H9 (cell line): Measurements from ENCODE around the gene FERMT1. TPM values are rescaled to one million over a fixed set of nuclear protein-coding genes. Genes with fewer than 3 reads are reported as not detected.
A peak's percentile ranks its signal among the peaks of the same experiment; 100 is the strongest.

ENCODE experiments used
- DNase-seq: peaks from one replicate; pipeline ENCODE4 v3.0.0-alpha.2; 2017
- H2AFZ ChIP-seq: one replicate; pipeline ENCODE4 v1.6.1; 2013; ENCODE audit warnings: mild to moderate bottlenecking, low read length, control low read depth, moderate library complexity
- H2AK5ac ChIP-seq: 2 replicates; pipeline ENCODE4 v1.6.1; 2013; ENCODE audit warnings: low read length, control low read depth, mixed read lengths; ENCODE audit not compliant: insufficient read length
- H2BK120ac ChIP-seq: one replicate; pipeline ENCODE4 v1.6.1; 2013; ENCODE audit warnings: low read depth, mild to moderate bottlenecking, low read length, control low read depth, inconsistent platforms; ENCODE audit not compliant: poor library complexity, severe bottlenecking
- H2BK12ac ChIP-seq: 2 replicates; pipeline ENCODE4 v1.6.1; 2013; ENCODE audit warnings: low read length, control low read depth, mixed read lengths, low read depth; ENCODE audit not compliant: insufficient read length
- H2BK15ac ChIP-seq: 2 replicates; pipeline ENCODE4 v1.6.1; 2013; ENCODE audit warnings: low read depth, low read length, control low read depth
- H2BK20ac ChIP-seq: one replicate; pipeline ENCODE4 v1.6.1; 2013; ENCODE audit warnings: low read depth, mild to moderate bottlenecking, low read length, control low read depth, inconsistent platforms; ENCODE audit not compliant: poor library complexity, severe bottlenecking
- H2BK5ac ChIP-seq: 2 replicates; pipeline ENCODE4 v1.6.1; 2013; ENCODE audit warnings: low read length, control low read depth, mixed read lengths; ENCODE audit not compliant: insufficient read length
- H3K14ac ChIP-seq: 2 replicates; pipeline ENCODE4 v1.6.1; 2013; ENCODE audit warnings: low read length, control low read depth; ENCODE audit not compliant: insufficient read depth
- H3K18ac ChIP-seq: 2 replicates; pipeline ENCODE4 v1.6.1; 2013; ENCODE audit warnings: low read depth, mild to moderate bottlenecking, mixed read lengths, low read length, control low read depth; ENCODE audit not compliant: insufficient read length
- H3K23ac ChIP-seq: 2 replicates; pipeline ENCODE4 v1.6.1; 2013; ENCODE audit warnings: low read length, control low read depth, mixed read lengths, low read depth; ENCODE audit not compliant: insufficient read length
- H3K23me2 ChIP-seq: 2 replicates; pipeline ENCODE4 v1.6.1; 2013; ENCODE audit warnings: low read depth, mild to moderate bottlenecking, mixed read lengths, low read length, control low read depth; ENCODE audit not compliant: insufficient read length, poor library complexity, severe bottlenecking
- H3K27ac ChIP-seq: 2 replicates; pipeline ENCODE4 v1.5.1; 2013; ENCODE audit warnings: low read length, control low read depth, mixed read lengths, low read depth; ENCODE audit not compliant: insufficient read length
- H3K27me3 ChIP-seq: 2 replicates; pipeline ENCODE4 v1.6.1; 2013; ENCODE audit warnings: low read length, control low read depth, inconsistent platforms; ENCODE audit not compliant: insufficient read depth
- H3K4ac ChIP-seq: 2 replicates; pipeline ENCODE4 v1.6.1; 2013; ENCODE audit warnings: low read depth, mild to moderate bottlenecking, control low read depth, inconsistent platforms, low read length, moderate library complexity
- H3K4me1 ChIP-seq: 2 replicates; pipeline ENCODE4 v1.6.1; 2013; ENCODE audit warnings: low read length, control low read depth, inconsistent platforms; ENCODE audit not compliant: insufficient read depth
- H3K4me2 ChIP-seq: 2 replicates; pipeline ENCODE4 v1.6.1; 2013; ENCODE audit warnings: low read length, control low read depth, mixed read lengths; ENCODE audit not compliant: insufficient read length, insufficient read depth
- H3K56ac ChIP-seq: 2 replicates; pipeline ENCODE4 v1.6.1; 2013; ENCODE audit warnings: low read depth, mild to moderate bottlenecking, mixed read lengths, low read length, control low read depth; ENCODE audit not compliant: insufficient read length
- H3K79me1 ChIP-seq: 2 replicates; pipeline ENCODE4 v1.6.1; 2013; ENCODE audit warnings: low read depth, mild to moderate bottlenecking, moderate library complexity, low read length, control low read depth, inconsistent platforms; ENCODE audit not compliant: insufficient read depth, poor library complexity, severe bottlenecking
- H3K79me2 ChIP-seq: 2 replicates; pipeline ENCODE4 v1.6.1; 2013; ENCODE audit warnings: low read length, control low read depth, inconsistent platforms; ENCODE audit not compliant: insufficient read depth
- H3K9ac ChIP-seq: 2 replicates; pipeline ENCODE4 v1.6.1; 2013; ENCODE audit warnings: low read length, control low read depth, mixed read lengths; ENCODE audit not compliant: insufficient read length; ENCODE audit errors: extremely low read depth
- H3K9me3 ChIP-seq: one replicate; pipeline ENCODE4 v1.6.1; 2013; ENCODE audit warnings: low read depth, low read length, inconsistent platforms; ENCODE audit not compliant: control insufficient read depth
- H3T11ph ChIP-seq: one replicate; pipeline ENCODE4 v1.6.1; 2013; ENCODE audit warnings: mild to moderate bottlenecking, low read length, control low read depth, inconsistent platforms
- H4K20me1 ChIP-seq: one replicate; pipeline ENCODE4 v1.6.1; 2013; ENCODE audit not compliant: control insufficient read depth, insufficient read length, insufficient read depth
- H4K5ac ChIP-seq: 2 replicates; pipeline ENCODE4 v1.6.1; 2013; ENCODE audit warnings: low read depth, mild to moderate bottlenecking, mixed read lengths, low read length, control low read depth; ENCODE audit not compliant: insufficient read length
- H4K8ac ChIP-seq: replicated peaks from 2 replicates; pipeline ENCODE4 v1.6.1; 2013; ENCODE audit warnings: low read length, control low read depth, mixed read lengths, low read depth; ENCODE audit not compliant: insufficient read length
- H4K91ac ChIP-seq: 2 replicates; pipeline ENCODE4 v1.6.1; 2013; ENCODE audit warnings: low read depth, mild to moderate bottlenecking, moderate library complexity, mixed read lengths, low read length, control low read depth; ENCODE audit not compliant: insufficient read length
- H3K27ac Mint-ChIP-seq, 3 experiments: 2 replicates in 2 of 3; 3 replicates in 1 of 3; pipeline ENCODE4 v1.8.0; 2020 to 2021; ENCODE audit warnings: mixed read lengths in 3 of 3, mild to moderate bottlenecking in 1 of 3, moderate library complexity in 1 of 3
- H3K27me3 Mint-ChIP-seq: 2 replicates; pipeline ENCODE4 v1.8.0; 2021; ENCODE audit warnings: low read depth, mild to moderate bottlenecking, moderate library complexity, mixed read lengths
- H3K36me3 Mint-ChIP-seq, 3 experiments: 2 replicates in 2 of 3; 3 replicates in 1 of 3; pipeline ENCODE4 v1.8.0; 2020 to 2021; ENCODE audit warnings: low read depth in 3 of 3, mixed read lengths in 3 of 3; ENCODE audit not compliant: insufficient read depth in 1 of 3
- H3K4me1 Mint-ChIP-seq, 2 experiments: 2 replicates each; pipeline ENCODE4 v1.8.0; 2020; ENCODE audit warnings: mixed read lengths in 2 of 2
- H3K4me3 Mint-ChIP-seq, 2 experiments: 2 replicates in 1 of 2; 3 replicates in 1 of 2; pipeline ENCODE4 v1.8.0; 2020 to 2021; ENCODE audit warnings: mild to moderate bottlenecking in 2 of 2, mixed read lengths in 2 of 2, moderate library complexity in 1 of 2
- H3K9me3 Mint-ChIP-seq, 2 experiments: 2 replicates in 1 of 2; 3 replicates in 1 of 2; pipeline ENCODE4 v1.8.0; 2020; ENCODE audit warnings: mild to moderate bottlenecking in 2 of 2, mixed read lengths in 2 of 2, moderate library complexity in 1 of 2
- CTCF ChIP-seq: fragments of 200-600 bp; sonication (generic); conservative IDR thresholded peaks from 3 replicates; pipeline ENCODE4 v1.8.0; 2021; ENCODE audit warnings: antibody characterized with exemption, mild to moderate bottlenecking
- WGBS: extraction: QIAGEN DNeasy Blood & Tissue Kit; methylation state at CpG from one replicate; pipeline ENCODE4 v1.1.7; 2013; ENCODE audit warnings: missing lambda C conversion rate, low lambda C conversion rate, mixed read lengths; ENCODE audit not compliant: insufficient read length; ENCODE audit errors: extremely low coverage; 5-methylcytosine and 5-hydroxymethylcytosine counted together
- long read RNA-seq: library from polyadenylated mRNA; unstranded; transcript quantifications from one replicate; pipeline ENCODE4 v2.0.0, GENCODE V29; 2020
- total RNA-seq: library from RNA; stranded (reverse); gene quantifications from 2 replicates; pipeline ENCODE4 v1.2.1, GENCODE V29; 2021

Gene FERMT1
- 9.6 and 9.7 TPM in 2 replicates for total RNA-seq
- long read RNA-seq, partial matches to known transcripts = 2 of 9 reads
- long read RNA-seq, other reads (novel, unspliced or antisense) = 7 of 9 reads

- H3K27ac ChIP-seq = no peak within 1 kb of the TSS
- H2BK20ac ChIP-seq = no peak within 1 kb of the TSS
- no peak within 1 kb of the TSS for H4K5ac ChIP-seq
- H3K56ac ChIP-seq = no peak within 1 kb of the TSS
- no peaks in the 10 kb centered on the region for H3K79me2 ChIP-seq
- no peak within 1 kb of the TSS for H2AK5ac ChIP-seq
- H2BK12ac ChIP-seq = no peak within 1 kb of the TSS
- WGBS = no CpG with 5 or more reads among the region's 55 CpGs
- H2BK120ac ChIP-seq = no peak within 1 kb of the TSS
- Mint-ChIP-seq H3K4me3 (peak within 1 kb of the TSS; percentile 69 to 81), H3K27me3 (peaks cover 30% of the 10 kb centered on the region), H3K9me3 (no peaks in the 10 kb centered on the region; a peak in 1 of 5 replicates), H3K27ac (peak within 1 kb of the TSS in 2 of 3 experiments; percentile 85 to 96; a peak in 3 of 7 replicates), H3K4me1 (peaks cover 35 to 41% of the 10 kb centered on the region in 2 experiments), H3K36me3 (peaks cover 9 to 14% (median 11%) of the 10 kb centered on the region in 3 experiments; a peak in 6 of 7 replicates)
- peak within 1 kb of the TSS; percentile 11 for H3K18ac ChIP-seq
- no peaks in the 10 kb centered on the region for H3K9me3 ChIP-seq
- H3K23me2 ChIP-seq = peaks cover 9% of the 10 kb centered on the region
- H3K27me3 ChIP-seq = peaks cover 4% of the 10 kb centered on the region; the same call in 1 of the 2 replicates
- H4K20me1 ChIP-seq = no peaks in the 10 kb centered on the region
- H2BK15ac ChIP-seq = no peak within 1 kb of the TSS
- no peak within 1 kb of the TSS for H2BK5ac ChIP-seq
- DNase-seq = peak; percentile 78
- peak within 1 kb of the TSS; percentile 21 for H3K9ac ChIP-seq
- H3K23ac ChIP-seq = no peak within 1 kb of the TSS
- H3K4me1 ChIP-seq = peaks cover 8% of the 10 kb centered on the region
- no peak within 1 kb of the TSS for H2AFZ ChIP-seq
- no peak within 1 kb of the TSS for H4K91ac ChIP-seq
- peak within 1 kb of the TSS; percentile 71 for H3K4me2 ChIP-seq
- H3T11ph ChIP-seq = no peak within 1 kb of the TSS
- no peaks in the 10 kb centered on the region for H3K79me1 ChIP-seq
- no peak within 1 kb of the TSS for H4K8ac ChIP-seq
- TF ChIP-seq CTCF = peak; percentile 24; the same call in 2 of the 3 replicates
- H3K4ac ChIP-seq = no peak within 1 kb of the TSS
- H3K14ac ChIP-seq = peak within 1 kb of the TSS; percentile 57
Observed at GRCh38 chr20:6122873-6123648, at the start of gene FERMT1. TSS of gene FERMT1 (minus strand) at chr20:6123030. CDS start at chr20:6119554, 3,476 bp downstream.
